Left renal cortex interstitium (tissue), 4 donors: ENCODE results near the gene MEGF9. TPM values are rescaled to one million over a fixed set of nuclear protein-coding genes. Genes with fewer than 3 reads are reported as not detected.
"Not testable (repeated sequence)": the region's sequence is repeated elsewhere in the genome, so short reads cannot be mapped to it uniquely, and the experiment has no call there.

Experiments used
- DNase-seq, 4 donors: peaks; one replicate each; pipeline ENCODE4 v3.0.0-alpha.2; 2013; ENCODE audit warnings: low read depth in 4 of 4, low spot score in 2 of 4, missing footprints in 1 of 4
- polyA plus RNA-seq, 4 donors: library from polyadenylated mRNA; unstranded; fragments of 120-200 nt; gene quantifications; one replicate each; pipeline ENCODE4 v1.2.1, GENCODE V29; 2013; ENCODE audit not compliant: insufficient read length in 4 of 4

Gene MEGF9
- polyA plus RNA-seq: 10 to 100 TPM; 16.3 to 20.9 (median 17.8) TPM

DNA sequence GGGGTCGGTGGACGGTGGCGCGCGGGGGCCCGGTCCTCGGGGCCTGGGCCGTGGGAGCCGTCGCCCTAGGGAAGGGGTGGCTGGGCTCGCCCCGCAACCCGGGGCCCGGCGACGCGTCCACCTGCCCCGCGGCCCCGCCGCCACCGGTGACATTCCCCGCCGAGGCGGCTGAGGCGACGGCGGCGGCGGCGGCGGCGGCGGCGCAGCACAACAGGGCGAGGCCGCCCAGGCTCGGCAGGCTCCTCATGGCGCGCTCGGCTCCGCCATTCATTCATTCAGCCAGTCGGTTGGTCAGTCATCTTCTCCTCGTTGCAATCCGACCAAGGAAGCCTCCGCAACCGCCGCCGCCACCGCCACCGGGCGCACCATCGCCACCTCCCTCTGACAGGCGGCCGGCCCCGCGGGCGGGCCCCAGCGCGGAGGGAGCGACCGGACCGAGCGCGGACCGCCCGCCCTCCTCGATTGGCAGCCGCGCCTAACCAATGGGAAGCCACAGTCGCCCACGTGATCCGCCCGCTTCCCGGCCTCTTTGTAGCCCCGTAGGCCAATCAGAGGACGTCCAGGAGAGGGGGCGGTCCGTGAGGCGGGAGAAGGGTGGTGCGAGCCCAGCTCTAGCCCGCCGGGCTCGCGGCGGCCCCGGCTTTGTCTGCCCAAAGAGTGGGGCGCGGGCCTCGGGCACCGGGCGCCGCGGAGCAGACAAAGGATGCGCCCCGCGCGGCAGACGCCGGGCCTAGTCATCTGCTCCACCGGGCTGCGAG is at the start of gene MEGF9:
MEGF9 (minus strand) TSS at position 383 of the 758 bp plus-strand sequence; CDS start at position 271, 112 bp downstream.
- peak; percentile 85 to 96 (median 90) for DNase-seq

DNA sequence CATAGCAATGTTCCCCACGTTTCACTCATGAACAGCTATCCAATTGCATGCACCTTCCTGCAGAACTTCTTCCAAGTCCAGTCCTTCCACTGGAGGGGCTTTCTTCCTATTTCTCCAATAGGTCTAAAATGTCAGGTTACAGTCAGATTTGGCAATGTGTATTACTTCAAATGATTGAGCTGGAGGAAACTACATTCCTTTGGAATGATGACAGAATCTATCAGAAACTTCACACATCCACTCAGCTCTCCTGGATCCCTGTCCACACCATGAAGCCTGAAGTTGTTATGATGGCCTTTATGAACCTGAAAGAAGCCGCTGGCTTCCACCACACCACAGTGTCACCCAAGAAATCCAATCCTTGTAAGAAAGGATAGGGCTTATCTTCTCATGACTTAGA is 46.7 kb upstream of the MEGF9 start:
- DNase-seq: no peak

DNA sequence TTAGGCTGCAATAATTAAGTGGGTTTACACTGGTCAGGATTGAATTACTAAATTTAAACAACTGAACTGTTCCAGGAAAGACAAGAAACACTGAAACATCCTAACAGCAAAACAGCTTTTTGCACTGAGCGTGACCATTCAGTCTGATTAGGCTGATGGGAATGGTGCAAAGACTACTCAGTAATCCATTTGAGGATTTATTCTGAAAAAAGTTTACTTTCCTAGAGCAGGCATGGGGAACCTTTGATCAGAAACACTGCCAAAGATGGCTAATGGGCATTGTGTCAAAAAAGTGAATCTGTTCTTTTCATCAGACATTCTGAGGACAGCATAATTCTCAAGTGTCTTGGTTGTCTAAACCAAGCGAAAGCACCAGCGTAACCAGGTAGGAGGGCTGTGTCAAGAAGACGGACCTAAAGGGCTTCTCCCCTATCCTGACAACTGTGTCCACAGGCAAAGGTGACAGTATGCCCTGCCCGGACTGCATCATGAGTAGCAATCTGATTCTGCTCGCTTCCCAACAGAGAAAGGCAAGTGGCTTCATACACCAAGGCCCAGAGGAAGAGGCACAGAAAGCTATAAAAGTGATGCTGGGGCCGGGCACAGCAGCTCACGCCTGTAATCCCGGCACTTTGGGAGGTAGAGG is 45.6 kb upstream of the MEGF9 start:
- DNase-seq: no peak

DNA sequence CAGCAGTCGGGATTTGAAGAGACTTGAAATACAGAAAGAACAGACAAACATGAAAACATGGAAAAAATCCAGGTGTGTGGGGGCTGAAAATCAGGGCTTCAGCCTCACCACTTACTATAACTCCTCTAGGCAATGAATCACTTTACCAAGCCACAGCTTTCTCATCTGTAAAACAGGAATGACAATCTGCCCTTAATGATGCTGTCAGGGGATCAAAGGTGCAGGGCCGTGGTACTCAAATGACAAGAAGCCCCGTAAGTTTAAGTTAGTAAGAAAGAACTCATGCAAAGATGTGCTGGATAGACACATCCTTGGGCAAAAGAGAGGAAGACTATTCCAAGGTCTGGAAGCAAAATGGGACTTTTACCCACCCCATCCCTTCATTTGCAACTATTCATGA is 44.3 kb upstream of the MEGF9 start:
- DNase-seq: no peak

DNA sequence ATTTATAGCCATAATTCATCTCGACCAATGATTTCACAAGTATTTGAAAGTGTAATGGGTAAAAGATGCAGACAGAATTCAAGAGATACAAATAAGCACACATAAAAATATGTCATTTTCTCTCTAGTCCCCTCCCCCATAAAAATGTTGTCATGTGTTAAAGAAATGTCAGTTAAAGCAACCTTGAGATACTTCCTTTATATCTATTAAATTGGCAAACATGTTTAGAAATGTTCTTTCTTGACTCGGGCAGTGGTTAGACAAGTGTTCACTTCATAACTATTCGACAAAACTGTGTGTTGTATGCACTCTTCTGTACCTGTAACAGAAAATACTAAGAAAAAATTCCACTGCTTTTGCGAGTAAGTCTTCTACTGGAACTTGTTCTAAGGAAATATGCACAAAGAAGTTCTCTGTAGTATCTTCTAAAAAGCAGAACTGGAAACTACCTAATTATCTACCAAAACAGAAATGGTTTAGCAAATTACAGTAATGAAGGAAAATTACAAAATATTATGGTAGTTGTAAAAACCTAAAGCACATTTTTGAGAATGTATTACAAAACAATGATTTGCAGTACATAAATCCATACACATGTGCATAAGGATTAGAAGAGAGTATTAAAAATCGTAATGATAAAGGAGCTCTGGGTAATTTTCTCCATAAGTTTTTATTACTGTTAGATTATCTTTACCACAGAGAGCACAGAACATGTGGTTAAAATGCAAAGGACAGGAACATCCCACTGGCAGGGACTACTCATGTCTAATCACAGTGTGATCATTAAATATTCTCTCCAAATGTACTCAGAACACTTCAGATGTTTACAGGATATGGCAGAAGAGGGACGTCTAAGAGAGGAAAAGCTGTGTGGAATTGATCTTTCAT is 43.0 kb upstream of the MEGF9 start:
- DNase-seq: no peak

DNA sequence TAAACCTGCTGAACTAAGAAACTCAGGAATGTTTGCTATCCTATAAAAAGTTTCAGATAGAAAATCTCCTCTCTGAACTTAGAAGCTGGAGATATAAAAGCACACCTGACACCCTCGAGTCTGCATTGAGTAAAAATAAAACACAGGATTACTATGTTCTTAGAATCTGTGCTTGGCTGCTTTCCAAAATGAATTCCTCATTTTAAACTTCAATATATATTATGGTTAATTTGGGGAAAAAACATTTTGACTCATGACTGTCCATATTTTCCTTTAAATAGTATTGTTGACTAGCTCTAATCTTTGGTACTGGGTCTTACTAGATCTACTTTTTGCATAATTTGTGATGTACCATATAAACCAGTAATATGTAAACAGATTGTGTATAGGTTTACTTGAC is 42.3 kb upstream of the MEGF9 start:
- no peak for DNase-seq

DNA sequence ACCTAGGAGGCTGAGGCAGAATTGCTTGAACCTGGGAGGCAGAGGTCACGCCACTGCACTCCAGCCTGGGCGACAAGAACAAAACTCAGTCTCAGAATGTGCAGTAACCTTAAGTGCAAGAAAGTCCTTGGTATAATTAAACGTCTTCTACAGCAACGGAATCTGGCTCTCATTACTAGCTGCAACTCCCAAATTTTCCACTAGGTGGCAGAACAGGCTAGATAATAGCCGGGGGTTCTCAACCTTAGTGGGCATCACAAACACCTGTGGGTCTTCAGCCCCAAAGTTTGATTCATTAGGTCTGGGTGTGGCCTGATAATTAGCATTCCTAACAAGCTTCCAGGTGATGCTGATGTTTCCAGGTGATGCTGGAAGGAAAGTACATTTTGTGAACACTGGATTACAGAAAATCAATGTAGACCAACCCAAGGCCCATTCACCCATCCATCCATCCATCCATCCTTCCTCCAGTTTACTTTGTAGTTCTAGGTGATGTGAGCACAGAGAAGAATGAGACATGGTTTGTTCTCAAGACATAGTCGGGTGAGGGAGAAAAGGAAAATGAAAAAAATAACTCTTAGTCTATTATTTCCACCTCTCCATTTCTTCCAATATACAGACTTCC is 41.7 kb upstream of the MEGF9 start:
- peak in 2 of 4 donors; percentile 24 to 49 for DNase-seq

DNA sequence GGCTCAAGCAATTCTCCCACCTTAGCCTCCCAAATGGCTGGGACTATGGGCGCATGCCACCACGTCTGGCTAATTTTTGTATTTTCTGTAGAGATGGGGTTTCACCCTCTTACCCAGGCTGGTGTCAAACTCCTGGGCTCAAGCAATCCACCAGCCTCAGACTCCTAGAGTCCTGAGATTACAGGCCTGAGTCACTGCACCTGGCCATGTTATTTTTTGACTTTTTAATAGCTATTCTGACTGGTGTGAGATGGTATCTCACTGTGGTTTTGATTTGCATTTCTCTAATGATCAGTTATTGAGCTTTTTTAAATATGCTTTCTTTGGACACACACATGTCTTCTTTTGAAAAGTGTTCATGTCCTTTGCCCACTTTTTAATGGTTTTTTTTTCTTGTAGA is 40.8 kb upstream of the MEGF9 start:
- no peak for DNase-seq

DNA sequence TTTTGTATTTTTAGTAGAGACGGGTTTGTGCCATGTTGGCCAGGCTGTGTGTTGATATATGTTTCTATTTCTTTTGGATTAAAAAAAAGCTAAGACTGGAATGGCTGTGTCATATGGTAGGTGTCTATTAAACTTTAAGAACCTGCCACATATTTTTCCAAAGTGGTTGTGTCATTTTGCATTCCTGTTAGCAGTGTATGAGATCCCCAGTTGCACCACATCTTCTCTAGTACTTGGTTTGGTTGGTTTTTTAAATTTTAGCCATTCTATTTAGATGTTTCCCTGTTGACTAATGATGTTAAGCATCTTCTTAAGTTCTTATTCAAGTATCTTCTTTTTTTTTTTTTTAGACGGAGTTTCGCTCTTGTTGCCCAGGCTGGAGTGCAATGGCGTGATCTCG is 36.2 kb upstream of the MEGF9 start:
- no peak for DNase-seq

DNA sequence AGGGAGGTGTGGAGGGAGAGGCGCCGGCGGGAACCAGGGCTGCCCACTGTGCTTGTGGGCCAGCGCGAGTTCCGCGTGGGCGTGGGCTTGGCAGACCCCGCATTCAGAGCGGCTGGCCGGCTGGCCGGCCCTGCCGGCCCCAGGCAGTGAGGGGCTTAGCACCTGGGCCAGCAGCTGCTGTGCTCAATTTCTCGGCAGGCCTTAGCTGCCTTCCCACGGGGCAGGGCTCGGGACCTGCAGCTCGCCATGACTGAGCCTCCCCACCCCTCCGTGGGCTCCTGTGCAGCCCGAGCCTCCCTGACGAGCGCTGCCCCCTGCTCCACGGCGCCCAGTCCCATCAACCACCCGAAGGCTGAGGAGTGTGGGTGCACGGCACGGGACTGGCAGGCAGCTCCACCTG is 32.1 kb upstream of the MEGF9 start:
- not testable (repeated sequence) for DNase-seq

DNA sequence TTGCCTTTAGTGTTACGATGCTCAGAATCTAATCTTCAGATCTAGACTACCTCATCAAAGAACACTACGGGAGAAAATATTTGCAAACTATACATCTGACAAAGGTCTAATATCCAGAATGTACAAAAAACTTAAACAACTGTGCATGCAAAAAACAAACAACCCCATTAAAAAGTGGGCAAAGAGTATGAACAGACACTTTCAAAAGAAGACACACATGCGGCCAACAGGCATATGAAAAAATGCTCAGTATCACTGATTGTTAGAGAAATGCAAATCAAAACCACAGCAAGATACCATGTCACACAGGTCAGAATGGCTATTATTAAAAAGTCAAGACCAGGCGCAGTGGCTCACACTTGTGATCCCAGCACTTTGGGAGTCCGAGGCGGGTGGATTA is 31.0 kb upstream of the MEGF9 start:
- no peak for DNase-seq

DNA sequence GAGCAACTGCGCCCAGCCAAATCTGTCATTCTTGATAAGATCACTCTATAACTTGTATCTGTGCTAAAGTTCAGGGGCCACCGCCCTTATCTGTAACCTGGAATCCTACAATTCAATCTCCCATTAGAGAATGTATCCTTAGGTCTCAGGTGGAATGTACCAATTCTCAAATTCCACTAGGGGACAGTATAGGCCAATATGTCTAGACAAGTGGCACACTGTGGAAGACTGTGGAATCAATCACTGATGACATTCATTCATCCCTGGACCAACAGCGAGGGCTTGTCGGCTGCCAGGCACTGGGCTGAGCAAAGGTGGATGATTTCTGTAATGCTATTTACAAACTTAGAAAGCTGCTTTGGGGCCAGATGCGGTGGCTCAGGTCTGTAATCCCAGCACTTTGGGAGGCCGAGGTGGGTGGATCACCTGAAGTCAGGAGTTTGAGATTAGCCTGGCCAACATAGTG is 28.7 kb upstream of the MEGF9 start:
- DNase-seq: no peak

DNA sequence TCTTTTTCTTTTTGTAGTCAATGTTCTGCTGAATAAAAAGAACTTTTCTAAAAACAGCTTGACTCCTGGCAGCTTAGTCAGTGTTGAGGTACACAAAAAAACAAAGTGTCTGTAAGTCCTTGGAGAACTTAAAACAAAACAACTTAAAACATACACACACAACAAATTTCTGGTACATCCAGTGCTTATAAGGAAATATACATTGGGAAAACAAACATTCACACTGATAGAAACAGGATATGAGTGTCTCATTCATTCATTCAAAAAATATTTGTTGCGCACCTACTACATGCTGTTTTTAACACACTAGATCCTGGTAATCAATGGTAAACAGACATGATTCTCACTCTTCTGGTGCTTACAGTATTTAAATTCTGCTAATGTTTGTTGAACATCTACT is 27.4 kb upstream of the MEGF9 start:
- no peak for DNase-seq

DNA sequence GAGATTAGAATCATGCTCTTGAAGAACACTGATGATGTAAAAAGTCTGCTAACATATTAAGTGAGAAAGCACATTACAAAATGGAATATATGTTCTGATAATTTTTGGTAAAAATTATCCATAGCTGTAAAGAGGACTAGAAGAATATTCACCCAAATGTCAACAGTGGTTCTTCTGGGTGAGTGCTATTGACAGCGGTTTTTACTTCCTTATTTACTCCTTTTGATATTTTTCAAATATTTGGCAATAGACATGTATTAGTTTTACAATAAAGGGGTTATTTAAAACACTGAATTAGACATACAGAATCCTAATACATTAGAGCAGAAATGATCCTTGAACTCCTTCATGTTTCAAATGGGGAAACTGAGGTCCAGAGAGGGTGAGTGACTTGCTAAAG is 26.9 kb upstream of the MEGF9 start:
- no peak for DNase-seq

DNA sequence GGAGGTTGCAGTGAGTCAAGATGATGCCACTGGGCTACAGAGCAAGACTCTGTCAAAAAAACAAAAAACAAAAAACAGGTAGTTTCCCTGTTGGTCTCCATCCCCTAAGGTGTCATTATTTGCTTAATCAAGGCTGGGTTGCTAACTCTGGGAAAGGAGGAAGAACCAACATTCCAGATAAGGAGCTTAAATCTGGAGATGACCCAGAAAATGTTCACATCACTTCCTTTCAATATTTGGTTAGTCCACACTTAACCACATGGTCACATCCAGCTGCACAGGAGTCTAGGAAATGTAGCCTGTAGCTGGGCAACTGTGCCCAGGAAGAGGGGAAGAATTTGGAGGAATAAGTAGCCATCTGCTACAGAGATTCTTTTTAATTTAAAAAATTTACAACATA is 25.9 kb upstream of the MEGF9 start:
- no peak for DNase-seq

DNA sequence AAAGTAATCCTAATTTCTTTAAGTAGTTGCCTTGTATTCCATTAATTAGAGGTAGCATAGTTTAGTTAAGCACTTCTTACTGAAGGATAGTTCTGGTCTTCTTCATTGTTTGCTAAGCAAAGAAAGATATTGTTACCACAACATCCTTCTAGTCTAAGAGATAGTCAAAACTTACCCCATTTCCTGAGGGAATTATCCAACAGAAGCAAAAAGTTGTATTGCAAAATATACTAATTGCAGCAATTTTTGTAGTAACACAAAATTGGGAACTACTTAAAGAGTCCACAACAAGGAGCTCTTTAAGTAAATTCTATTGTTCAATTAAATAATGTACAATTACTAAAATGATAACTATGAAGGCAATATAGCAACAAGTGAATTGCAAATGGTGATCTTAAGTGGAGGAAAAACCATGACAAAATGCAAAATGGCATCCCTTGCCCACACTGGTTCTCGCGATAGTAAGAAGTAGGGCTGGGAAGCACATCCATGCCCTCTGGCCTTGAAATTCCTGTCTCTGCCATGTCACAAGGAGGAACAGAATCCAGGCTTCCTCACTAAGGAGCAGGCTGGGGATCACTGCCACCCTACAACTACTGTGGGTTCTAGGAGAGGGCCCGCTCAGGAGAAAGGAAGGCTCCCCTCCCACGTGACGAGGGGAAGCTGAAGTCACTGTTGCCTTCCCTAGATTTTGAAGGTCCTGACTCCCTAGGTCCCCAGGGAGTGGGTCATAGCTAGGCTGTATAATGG is 23.3 kb upstream of the MEGF9 start:
- no peak for DNase-seq

DNA sequence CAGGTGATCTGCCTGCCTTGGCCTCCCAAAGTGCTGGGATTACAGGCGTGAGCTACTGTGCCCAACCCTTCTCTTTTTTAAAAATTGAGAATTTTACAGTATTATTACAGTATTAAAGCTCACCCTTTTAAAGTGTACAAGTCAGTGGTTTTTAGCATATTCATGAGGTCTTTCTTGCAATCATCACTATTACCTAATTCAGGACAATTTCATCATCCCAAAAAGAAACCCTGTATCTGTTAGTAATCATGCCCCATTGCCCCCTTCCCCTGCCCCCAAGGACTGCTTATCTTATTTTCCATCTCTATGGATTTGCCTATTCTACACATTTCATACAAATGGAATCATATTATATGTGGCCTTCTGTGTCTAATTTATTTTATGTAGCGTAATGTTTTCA is 22.6 kb upstream of the MEGF9 start:
- DNase-seq: no peak

DNA sequence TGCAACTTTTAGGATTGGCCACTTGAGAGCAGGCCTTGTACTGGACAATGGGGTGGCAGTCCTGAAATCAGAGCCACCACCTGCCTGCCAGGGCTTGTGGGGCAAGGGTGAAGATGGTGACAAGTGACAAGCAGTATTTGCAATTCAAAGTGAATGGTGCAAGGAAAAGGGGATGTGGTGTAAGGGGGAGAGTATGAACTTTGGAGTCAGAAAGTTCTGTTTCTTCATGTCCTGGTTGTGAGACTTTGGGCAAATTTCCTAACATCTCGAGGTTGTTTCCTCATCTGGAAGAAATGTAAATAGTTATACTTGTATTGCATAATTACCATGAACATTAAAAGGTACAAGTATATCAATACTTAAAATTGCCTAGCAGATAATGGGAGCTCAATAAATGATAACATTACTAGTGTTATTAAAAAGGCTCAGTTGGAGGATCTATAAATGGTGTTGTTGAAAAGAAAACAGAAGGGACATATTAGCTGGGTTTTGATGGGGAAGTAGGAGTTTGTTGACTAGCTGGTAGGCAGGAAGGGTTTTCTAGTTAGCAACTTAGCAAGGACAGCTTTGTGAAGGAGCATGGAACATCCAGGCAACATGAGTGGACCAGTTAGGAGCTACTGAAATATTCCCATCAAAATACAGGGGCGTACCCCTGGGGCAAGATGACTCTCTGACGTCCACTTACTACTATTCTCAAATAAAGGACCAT is 21.3 kb upstream of the MEGF9 start:
- no peak for DNase-seq

DNA sequence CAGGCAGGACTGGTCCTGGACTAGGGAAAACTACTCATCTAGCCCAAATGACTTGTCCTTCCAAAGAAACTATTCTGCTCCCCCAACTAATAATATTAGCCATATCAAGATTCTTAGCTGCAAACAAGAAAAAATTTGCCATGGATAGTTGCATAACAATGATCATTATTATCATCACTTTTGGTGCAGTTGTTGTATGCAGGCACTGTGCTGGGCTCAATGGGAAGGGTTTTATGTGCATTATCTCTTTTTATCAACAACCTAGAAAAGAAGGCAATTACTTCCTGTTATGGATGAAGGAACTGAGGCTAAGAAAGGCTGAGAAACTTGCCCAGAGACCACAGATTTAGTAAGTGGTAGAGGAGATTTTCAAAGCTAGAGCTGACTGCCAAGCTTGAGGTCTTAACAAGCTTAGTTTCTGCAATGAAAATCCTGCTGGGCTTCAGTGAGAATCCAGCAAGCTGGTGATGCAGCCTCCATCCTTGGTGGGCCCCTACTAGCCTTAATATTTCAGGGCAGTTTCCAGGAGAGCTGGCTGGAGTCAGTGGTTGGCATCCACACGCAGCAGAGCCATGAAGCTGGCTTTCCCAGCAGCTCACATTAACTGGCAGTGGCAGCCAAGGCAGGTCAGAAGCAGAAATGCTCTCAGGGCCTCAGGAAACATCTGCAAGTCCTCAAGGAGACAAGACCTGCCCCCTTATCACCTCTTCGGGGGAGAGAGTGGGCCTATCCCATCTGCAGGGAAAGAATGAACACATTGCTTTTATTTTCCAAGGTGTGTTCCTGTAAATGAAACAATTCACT is 20.5 kb upstream of the MEGF9 start:
- no peak for DNase-seq
